Spleen (tissue), 7 donors: Measurements from ENCODE around the gene AQP12A.
"Not testable (repeated sequence)": the region's sequence is repeated elsewhere in the genome, so short reads cannot be mapped to it uniquely, and the experiment has no call there.

Experiments used
- CTCF ChIP-seq, 11 experiments: fragments of 200-600 bp in 7 of 11; fragments of 450-650 bp in 4 of 11; sonication (generic) in 4 of 11; IDR thresholded peaks in 8 of 11; conservative IDR thresholded peaks in 3 of 11; 1 replicate in 7 of 11; 2 replicates in 4 of 11; pipeline versions ENCODE4 v1.4.0 to v1.8.0; 2016 to 2021; ENCODE audit warnings: antibody characterized with exemption in 11 of 11, inconsistent platforms in 4 of 11, mild to moderate bottlenecking in 1 of 11
- POLR2AphosphoS5 ChIP-seq, 3 donors: sonication (generic); formaldehyde crosslinking; IDR thresholded peaks; one replicate each; pipeline ENCODE4 v1.5.1; 2017; ENCODE audit warnings: antibody characterized with exemption in 3 of 3
- donor health status: DM: no; HTN: no; CAD: no; lungs with moderate emphysema.
- donor health status: DM: no; HTN: no; CAD: no.
- donor health status: DM: no; HTN: no; CAD: no.

GRCh38 chr2:240678909-240679308 lies 12.8 kb upstream of the AQP12A start:
- not testable (repeated sequence) for TF ChIP-seq POLR2AphosphoS5 (IDR thresholded peaks at IDR 0.05); CTCF (IDR thresholded peaks at IDR 0.05 in 8 of 11, conservative IDR thresholded peaks at IDR 0.05 in 3 of 11)
